GM21423 (cell line): ENCODE data around the gene PRRT1.
"Not testable (repeated sequence)": the region's sequence is repeated elsewhere in the genome, so short reads cannot be mapped to it uniquely, and the experiment has no call there.

ENCODE experiments used
- ATAC-seq: cut with Tn5 transposase; IDR thresholded peaks from one replicate; pipeline ENCODE4 v1.9.1; 2021; ENCODE audit warnings: mild to moderate bottlenecking, moderate library complexity; ENCODE audit not compliant: unreplicated experiment

The PRRT1 gene

GRCh38 chr6:32152769-32153563 lies 1.2 kb upstream of the PRRT1 start:
- ATAC-seq, result no peak

- no peak for ATAC-seq
Measured at GRCh38 chr6:32151181-32151862, 417 bp downstream of the PRRT1 start.

- no peak for ATAC-seq
Measured at GRCh38 chr6:32149932-32150870, 1.5 kb downstream of the PRRT1 start.

GRCh38 chr6:32149092-32149755 lies 2.5 kb downstream of the PRRT1 start:
- no peak for ATAC-seq

GRCh38 chr6:32148289-32149091 lies 3.2 kb downstream of the PRRT1 start:
- no peak for ATAC-seq

GRCh38 chr6:32147401-32148132 lies 4.2 kb downstream of the PRRT1 start:
- no peak for ATAC-seq

GRCh38 chr6:32146687-32147086 lies 5.1 kb downstream of the PRRT1 start:
- ATAC-seq, result no peak

- no peak for ATAC-seq
Measured at GRCh38 chr6:32146287-32146686, 5.5 kb downstream of the PRRT1 start.

- ATAC-seq, result not testable (repeated sequence)
Measured at GRCh38 chr6:32144238-32144637, 7.5 kb downstream of the PRRT1 start.

GRCh38 chr6:32140420-32141046 lies 11.2 kb downstream of the PRRT1 start:
- no peak for ATAC-seq

- ATAC-seq, result no peak
Measured at GRCh38 chr6:32139590-32139989, 12.1 kb downstream of the PRRT1 start.

- ATAC-seq, result no peak
Measured at GRCh38 chr6:32137454-32137853, 14.3 kb downstream of the PRRT1 start.

- ATAC-seq, result no peak
Measured at GRCh38 chr6:32133786-32134185, 18.0 kb downstream of the PRRT1 start.

GRCh38 chr6:32132110-32132509 lies 19.6 kb downstream of the PRRT1 start:
- no peak for ATAC-seq

- ATAC-seq, result no peak
Measured at GRCh38 chr6:32131439-32131948, 20.2 kb downstream of the PRRT1 start.

GRCh38 chr6:32129297-32130088 lies 22.2 kb downstream of the PRRT1 start:
- no peak for ATAC-seq

- no peak for ATAC-seq
Measured at GRCh38 chr6:32128751-32129296, 22.9 kb downstream of the PRRT1 start.
